GM18498 (cell line): ENCODE measurements around the gene ABCD2.
"Not testable (repeated sequence)": the region's sequence is repeated elsewhere in the genome, so short reads cannot be mapped to it uniquely, and the experiment has no call there.

Source experiments
- ATAC-seq: cut with Tn5 transposase; IDR thresholded peaks from one replicate; pipeline ENCODE4 v1.9.1; 2021; ENCODE audit warnings: mild to moderate bottlenecking, moderate library complexity; ENCODE audit not compliant: unreplicated experiment

ABCD2 gene

GRCh38 chr12:39541471-39541870, 78.1 kb downstream of the ABCD2 start:
- ATAC-seq = no peak

GRCh38 chr12:39538679-39539104, 80.9 kb downstream of the ABCD2 start:
- no peak for ATAC-seq

- no peak for ATAC-seq
These were observed 85.7 kb downstream of the ABCD2 start for GRCh38 chr12:39533951-39534350.

- no peak for ATAC-seq
These were observed 87.2 kb downstream of the ABCD2 start for GRCh38 chr12:39532448-39532847.

GRCh38 chr12:39526974-39527373, 92.6 kb downstream of the ABCD2 start:
- no peak for ATAC-seq

GRCh38 chr12:39522167-39522566, 97.4 kb downstream of the ABCD2 start:
- ATAC-seq = not testable (repeated sequence)

- no peak for ATAC-seq
These were observed 109.6 kb downstream of the ABCD2 start for GRCh38 chr12:39510001-39510400.

GRCh38 chr12:39505554-39505953, 114.0 kb downstream of the ABCD2 start:
- ATAC-seq = no peak

- ATAC-seq = no peak
These were observed 114.6 kb downstream of the ABCD2 start for GRCh38 chr12:39505023-39505422.

GRCh38 chr12:39503439-39503838, 116.2 kb downstream of the ABCD2 start:
- ATAC-seq = no peak

GRCh38 chr12:39502726-39503125, 116.9 kb downstream of the ABCD2 start:
- no peak for ATAC-seq
